C4-2B (cell line): Measurements from ENCODE around the gene STK17A.

Experiments
- ZFX ChIP-seq: fragments of 450-650 bp; IDR thresholded peaks from 2 replicates; pipeline ENCODE4 v1.6.1; 2017
- TF ChIP-seq, protein P1 (sequence below): fragments of 450-650 bp; conservative IDR thresholded peaks from 2 replicates; pipeline ENCODE4 v1.5.1; 2017; ENCODE audit warnings: mild to moderate bottlenecking

DNA sequence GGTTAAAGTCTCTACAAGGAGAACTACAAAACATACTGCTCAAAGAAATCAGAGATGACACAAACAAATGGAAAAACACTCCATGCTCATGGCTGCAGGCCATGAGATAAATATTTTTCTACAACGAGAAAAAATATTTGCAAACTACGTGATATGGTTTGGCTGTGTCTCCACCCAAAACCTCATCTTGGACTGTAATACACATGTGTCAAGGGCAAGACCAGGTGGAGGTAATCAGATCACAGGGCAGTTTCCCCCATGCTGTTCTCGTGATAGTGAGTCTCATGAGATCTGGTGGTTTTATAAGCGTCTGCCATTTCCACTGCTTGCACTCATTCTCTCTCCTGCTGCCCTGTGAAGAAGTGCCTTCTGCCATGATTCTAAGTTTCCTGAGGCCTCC is 88.6 kb downstream of the STK17A start:
- TF ChIP-seq, protein P1, sequence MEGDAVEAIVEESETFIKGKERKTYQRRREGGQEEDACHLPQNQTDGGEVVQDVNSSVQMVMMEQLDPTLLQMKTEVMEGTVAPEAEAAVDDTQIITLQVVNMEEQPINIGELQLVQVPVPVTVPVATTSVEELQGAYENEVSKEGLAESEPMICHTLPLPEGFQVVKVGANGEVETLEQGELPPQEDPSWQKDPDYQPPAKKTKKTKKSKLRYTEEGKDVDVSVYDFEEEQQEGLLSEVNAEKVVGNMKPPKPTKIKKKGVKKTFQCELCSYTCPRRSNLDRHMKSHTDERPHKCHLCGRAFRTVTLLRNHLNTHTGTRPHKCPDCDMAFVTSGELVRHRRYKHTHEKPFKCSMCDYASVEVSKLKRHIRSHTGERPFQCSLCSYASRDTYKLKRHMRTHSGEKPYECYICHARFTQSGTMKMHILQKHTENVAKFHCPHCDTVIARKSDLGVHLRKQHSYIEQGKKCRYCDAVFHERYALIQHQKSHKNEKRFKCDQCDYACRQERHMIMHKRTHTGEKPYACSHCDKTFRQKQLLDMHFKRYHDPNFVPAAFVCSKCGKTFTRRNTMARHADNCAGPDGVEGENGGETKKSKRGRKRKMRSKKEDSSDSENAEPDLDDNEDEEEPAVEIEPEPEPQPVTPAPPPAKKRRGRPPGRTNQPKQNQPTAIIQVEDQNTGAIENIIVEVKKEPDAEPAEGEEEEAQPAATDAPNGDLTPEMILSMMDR, result no peak
- no peak for TF ChIP-seq ZFX
